ENCODE data around the gene NPTXR.
A peak's percentile ranks its signal among the peaks of the same experiment; 100 is the strongest.

Gene NPTXR

GRCh38 chr22:38874529-38875222, 30.8 kb upstream of the NPTXR start:
- no peak overlapping the region for H3K27ac ChIP-seq (ENCODE audit: low read depth, low read length)
- no peaks in the 10 kb centered on the region for H3K27me3 ChIP-seq (ENCODE audit: control insufficient read depth in 1 of 2, insufficient read depth in 2 of 2, low read length in 2 of 2)
- H3K9me3 ChIP-seq (ENCODE audit: low read length) = no peaks in the 10 kb centered on the region
- H3K4me1 ChIP-seq (ENCODE audit: insufficient read depth, low read length) = peaks cover 25% of the 10 kb centered on the region
- H3K36me3 ChIP-seq (ENCODE audit: insufficient read depth, low read length) = peaks cover 3% of the 10 kb centered on the region
- H3K4me3 ChIP-seq (ENCODE audit: low read depth in 1 of 2, low read length in 2 of 2) = no peak overlapping the region
- no peak overlapping the region for H3K9ac ChIP-seq (ENCODE audit: low read length)

GRCh38 chr22:38873469-38874411, 29.9 kb upstream of the NPTXR start:
- no peaks in the 10 kb centered on the region for H3K27me3 ChIP-seq (ENCODE audit: control insufficient read depth in 1 of 2, insufficient read depth in 2 of 2, low read length in 2 of 2)
- H3K9ac ChIP-seq (ENCODE audit: low read length) = peak overlapping the region; percentile 82
- peaks cover 34% of the 10 kb centered on the region for H3K4me1 ChIP-seq (ENCODE audit: insufficient read depth, low read length)
- peak overlapping the region in 1 of 2 donors; percentile 90 for H3K4me3 ChIP-seq (ENCODE audit: low read depth in 1 of 2, low read length in 2 of 2)
- peaks cover 5% of the 10 kb centered on the region for H3K36me3 ChIP-seq (ENCODE audit: insufficient read depth, low read length)
- H3K27ac ChIP-seq (ENCODE audit: low read depth, low read length) = peak overlapping the region; percentile 90
- no peaks in the 10 kb centered on the region for H3K9me3 ChIP-seq (ENCODE audit: low read length)

GRCh38 chr22:38872831-38873248, 29.0 kb upstream of the NPTXR start:
- Histone ChIP-seq H3K9me3 (ENCODE audit: low read length) (no peaks in the 10 kb centered on the region), H3K27me3 (ENCODE audit: control insufficient read depth in 1 of 2, insufficient read depth in 2 of 2, low read length in 2 of 2) (no peaks in the 10 kb centered on the region), H3K4me3 (ENCODE audit: low read depth in 1 of 2, low read length in 2 of 2) (peak overlapping the region; percentile 75 to 90), H3K36me3 (ENCODE audit: insufficient read depth, low read length) (peaks cover 14% of the 10 kb centered on the region), H3K4me1 (ENCODE audit: insufficient read depth, low read length) (peaks cover 43% of the 10 kb centered on the region), H3K9ac (ENCODE audit: low read length) (peak overlapping the region; percentile 82), H3K27ac (ENCODE audit: low read depth, low read length) (peak overlapping the region; percentile 90)

GRCh38 chr22:38872172-38872830, 28.5 kb upstream of the NPTXR start, which contains the start of gene CBX6:
TSS of gene CBX6 (minus strand) at chr22:38872216. CDS start at chr22:38872190, 26 bp downstream.
- peak within 1 kb of the TSS; percentile 79 to 90 for H3K4me3 ChIP-seq (ENCODE audit: low read depth in 1 of 2, low read length in 2 of 2)
- H3K9ac ChIP-seq (ENCODE audit: low read length) = peak within 1 kb of the TSS; percentile 84
- no peaks in the 10 kb centered on the region for H3K9me3 ChIP-seq (ENCODE audit: low read length)
- peaks cover 46% of the 10 kb centered on the region for H3K4me1 ChIP-seq (ENCODE audit: insufficient read depth, low read length)
- peak within 1 kb of the TSS; percentile 90 for H3K27ac ChIP-seq (ENCODE audit: low read depth, low read length)
- no peaks in the 10 kb centered on the region for H3K27me3 ChIP-seq (ENCODE audit: control insufficient read depth in 1 of 2, insufficient read depth in 2 of 2, low read length in 2 of 2)
- peaks cover 19% of the 10 kb centered on the region for H3K36me3 ChIP-seq (ENCODE audit: insufficient read depth, low read length)

- Histone ChIP-seq H3K27ac (ENCODE audit: low read depth, low read length) (peak overlapping the region; percentile 85), H3K9ac (ENCODE audit: low read length) (peak overlapping the region; percentile 84), H3K36me3 (ENCODE audit: insufficient read depth, low read length) (peaks cover 21% of the 10 kb centered on the region), H3K4me3 (ENCODE audit: low read depth in 1 of 2, low read length in 2 of 2) (peak overlapping the region; percentile 71 to 79), H3K27me3 (ENCODE audit: control insufficient read depth in 1 of 2, insufficient read depth in 2 of 2, low read length in 2 of 2) (no peaks in the 10 kb centered on the region), H3K4me1 (ENCODE audit: insufficient read depth, low read length) (peaks cover 46% of the 10 kb centered on the region), H3K9me3 (ENCODE audit: low read length) (no peaks in the 10 kb centered on the region)
These were observed 27.7 kb upstream of the NPTXR start for GRCh38 chr22:38871360-38872171.

- Histone ChIP-seq H3K4me3 (ENCODE audit: low read depth in 1 of 2, low read length in 2 of 2) (peak overlapping the region; percentile 71 to 79), H3K9me3 (ENCODE audit: low read length) (no peaks in the 10 kb centered on the region), H3K9ac (ENCODE audit: low read length) (peak overlapping the region; percentile 84), H3K36me3 (ENCODE audit: insufficient read depth, low read length) (peaks cover 24% of the 10 kb centered on the region), H3K27me3 (ENCODE audit: control insufficient read depth in 1 of 2, insufficient read depth in 2 of 2, low read length in 2 of 2) (no peaks in the 10 kb centered on the region), H3K4me1 (ENCODE audit: insufficient read depth, low read length) (peaks cover 50% of the 10 kb centered on the region), H3K27ac (ENCODE audit: low read depth, low read length) (peak overlapping the region; percentile 85)
These were observed 27.0 kb upstream of the NPTXR start for GRCh38 chr22:38870791-38871359.

- H3K36me3 ChIP-seq (ENCODE audit: insufficient read depth, low read length) = peaks cover 30% of the 10 kb centered on the region
- peaks cover 56% of the 10 kb centered on the region for H3K4me1 ChIP-seq (ENCODE audit: insufficient read depth, low read length)
- no peaks in the 10 kb centered on the region for H3K9me3 ChIP-seq (ENCODE audit: low read length)
- no peaks in the 10 kb centered on the region for H3K27me3 ChIP-seq (ENCODE audit: control insufficient read depth in 1 of 2, insufficient read depth in 2 of 2, low read length in 2 of 2)
- peak overlapping the region; percentile 12 to 71 for H3K4me3 ChIP-seq (ENCODE audit: low read depth in 1 of 2, low read length in 2 of 2)
- peak overlapping the region; percentile 85 for H3K27ac ChIP-seq (ENCODE audit: low read depth, low read length)
- peak overlapping the region; percentile 84 for H3K9ac ChIP-seq (ENCODE audit: low read length)
These were observed 26.5 kb upstream of the NPTXR start for GRCh38 chr22:38870312-38870741.

GRCh38 chr22:38869663-38870062, 25.8 kb upstream of the NPTXR start:
- Histone ChIP-seq H3K9ac (ENCODE audit: low read length) (no peak overlapping the region), H3K4me1 (ENCODE audit: insufficient read depth, low read length) (peaks cover 62% of the 10 kb centered on the region), H3K27me3 (ENCODE audit: control insufficient read depth in 1 of 2, insufficient read depth in 2 of 2, low read length in 2 of 2) (no peaks in the 10 kb centered on the region), H3K27ac (ENCODE audit: low read depth, low read length) (no peak overlapping the region), H3K36me3 (ENCODE audit: insufficient read depth, low read length) (peaks cover 34% of the 10 kb centered on the region), H3K4me3 (ENCODE audit: low read depth in 1 of 2, low read length in 2 of 2) (peak overlapping the region in 1 of 2 donors; percentile 71), H3K9me3 (ENCODE audit: low read length) (no peaks in the 10 kb centered on the region)

GRCh38 chr22:38868886-38869381, 25.1 kb upstream of the NPTXR start:
- H3K4me3 ChIP-seq (ENCODE audit: low read depth in 1 of 2, low read length in 2 of 2) = no peak overlapping the region
- no peaks in the 10 kb centered on the region for H3K9me3 ChIP-seq (ENCODE audit: low read length)
- H3K36me3 ChIP-seq (ENCODE audit: insufficient read depth, low read length) = peaks cover 34% of the 10 kb centered on the region
- no peak overlapping the region for H3K27ac ChIP-seq (ENCODE audit: low read depth, low read length)
- peaks cover 68% of the 10 kb centered on the region for H3K4me1 ChIP-seq (ENCODE audit: insufficient read depth, low read length)
- H3K27me3 ChIP-seq (ENCODE audit: control insufficient read depth in 1 of 2, insufficient read depth in 2 of 2, low read length in 2 of 2) = no peaks in the 10 kb centered on the region
- no peak overlapping the region for H3K9ac ChIP-seq (ENCODE audit: low read length)

DNA sequence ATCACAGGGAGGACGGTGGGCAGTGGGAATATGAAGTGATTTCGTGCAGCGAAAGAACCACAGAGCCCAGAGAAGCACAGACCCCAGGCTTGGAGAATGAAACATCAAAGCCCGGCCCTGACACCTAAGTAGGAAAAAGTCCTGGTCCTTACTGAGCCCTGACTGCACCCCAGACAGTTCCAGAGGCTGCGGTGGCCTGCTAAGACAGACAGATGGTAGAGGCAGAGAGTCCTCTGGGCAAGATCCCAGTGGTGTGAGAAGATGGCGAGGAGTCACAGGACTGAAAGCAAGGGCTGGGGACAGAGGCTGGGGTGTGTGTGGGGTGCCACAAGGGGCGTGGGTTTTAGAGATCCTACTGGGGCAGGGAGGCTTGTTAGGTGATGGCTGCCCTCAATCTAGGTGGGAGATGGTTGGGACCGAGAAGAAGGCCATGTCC, 24.5 kb upstream of the NPTXR start:
- peaks cover 34% of the 10 kb centered on the region for H3K36me3 ChIP-seq (ENCODE audit: insufficient read depth, low read length)
- H3K27ac ChIP-seq (ENCODE audit: low read depth, low read length) = no peak overlapping the region
- no peaks in the 10 kb centered on the region for H3K9me3 ChIP-seq (ENCODE audit: low read length)
- no peaks in the 10 kb centered on the region for H3K27me3 ChIP-seq (ENCODE audit: control insufficient read depth in 1 of 2, insufficient read depth in 2 of 2, low read length in 2 of 2)
- peak overlapping the region; percentile 16 for H3K9ac ChIP-seq (ENCODE audit: low read length)
- no peak overlapping the region for H3K4me3 ChIP-seq (ENCODE audit: low read depth in 1 of 2, low read length in 2 of 2)
- H3K4me1 ChIP-seq (ENCODE audit: insufficient read depth, low read length) = peaks cover 64% of the 10 kb centered on the region

All from muscle layer of colon (tissue), 2 donors.